ENCODE data around the gene MRPS27. TPM values are rescaled to one million over a fixed set of nuclear protein-coding genes. Genes with fewer than 3 reads are reported as not detected.

Gene MRPS27
- total and polyA plus RNA-seq, 2 of the 13 experiments (the other 11 are each of a cell fraction or from before 2014, with no cell fraction given) = 71.8 to 115 TPM

- TF ChIP-seq ZNF18 (CRISPR knock-in tag; IDR thresholded peaks at IDR 0.05; ENCODE audit: insufficient replicate concordance) (no peak), ZNF136 (CRISPR knock-in tag; IDR thresholded peaks at IDR 0.05; ENCODE audit: low read depth) (no peak), STAT6 (CRISPR knock-in tag; IDR thresholded peaks at IDR 0.05; ENCODE audit: borderline replicate concordance) (peak; percentile 29; the same call in 1 of the 2 replicates), RCOR2 (CRISPR knock-in tag; IDR thresholded peaks at IDR 0.05) (0 out of 2 replicates have a peak, but pooled peaks have one; percentile 15), ZNF766 (CRISPR knock-in tag; IDR thresholded peaks at IDR 0.05; ENCODE audit: borderline replicate concordance) (peak; percentile 68; the same call in 1 of the 2 replicates), ZNF34 (CRISPR knock-in tag; IDR thresholded peaks at IDR 0.05; ENCODE audit: borderline replicate concordance) (no peak), SRSF4 (IDR thresholded peaks at IDR 0.05; ENCODE audit: low read depth, low read length, poor library complexity, severe bottlenecking) (no peak), ZNF446 (CRISPR knock-in tag; IDR thresholded peaks at IDR 0.05) (no peak), ZBTB8A (CRISPR knock-in tag; IDR thresholded peaks at IDR 0.05; ENCODE audit: borderline replicate concordance, low read depth) (peak; percentile 31; the same call in 1 of the 2 replicates), RXRA (CRISPR knock-in tag; IDR thresholded peaks at IDR 0.05) (peak; percentile 60; the same call in 1 of the 2 replicates), BORCS8-MEF2B (CRISPR knock-in tag; IDR thresholded peaks at IDR 0.05) (peak; percentile 67), FOXP4 (CRISPR knock-in tag; IDR thresholded peaks at IDR 0.05) (no peak), ETV6 (CRISPR knock-in tag; conservative IDR thresholded peaks at IDR 0.05) (no peak), TCF7 (IDR thresholded peaks at IDR 0.05; ENCODE audit: low read depth) (no peak), MLLT10 (CRISPR knock-in tag; IDR thresholded peaks at IDR 0.05) (no peak), CHD4 (IDR thresholded peaks at IDR 0.05; ENCODE audit: borderline replicate concordance, low read length) (no peak), ZNF619 (CRISPR knock-in tag; IDR thresholded peaks at IDR 0.05) (no peak; the same call in 1 of the 2 replicates), DRAP1 (CRISPR knock-in tag; IDR thresholded peaks at IDR 0.05) (peak; percentile 94), MAFK (conservative IDR thresholded peaks at IDR 0.05 in 1 of 2, IDR thresholded peaks at IDR 0.05 in 1 of 2; ENCODE audit: low read length in 2 of 2) (no peak), ZNF577 (CRISPR knock-in tag; IDR thresholded peaks at IDR 0.05; ENCODE audit: borderline replicate concordance, low read depth) (0 out of 2 replicates have a peak, but pooled peaks have one; percentile 41), ZNF597 (CRISPR knock-in tag; IDR thresholded peaks at IDR 0.05) (no peak)
These were observed at the start of gene MRPS27, which contains the start of gene PTCD2 (continued) for GRCh38 chr5:72319976-72320752.

Data from HepG2 (cell line).